GM19397 (cell line): Measurements from ENCODE around the gene ANKRD55.
A peak's percentile ranks its signal among the peaks of the same experiment; 100 is the strongest.
"Not testable (repeated sequence)": the region's sequence is repeated elsewhere in the genome, so short reads cannot be mapped to it uniquely, and the experiment has no call there.

Experiments
- ATAC-seq: cut with Tn5 transposase; IDR thresholded peaks from one replicate; pipeline ENCODE4 v1.9.1; 2021; ENCODE audit warnings: mild to moderate bottlenecking, moderate library complexity; ENCODE audit not compliant: unreplicated experiment

ANKRD55 gene

GRCh38 chr5:56083286-56083854 is 149.8 kb downstream of the ANKRD55 start:
- no peak for ATAC-seq

- ATAC-seq: peak; percentile 43
These were observed 152.0 kb downstream of the ANKRD55 start for GRCh38 chr5:56081053-56081642.

DNA sequence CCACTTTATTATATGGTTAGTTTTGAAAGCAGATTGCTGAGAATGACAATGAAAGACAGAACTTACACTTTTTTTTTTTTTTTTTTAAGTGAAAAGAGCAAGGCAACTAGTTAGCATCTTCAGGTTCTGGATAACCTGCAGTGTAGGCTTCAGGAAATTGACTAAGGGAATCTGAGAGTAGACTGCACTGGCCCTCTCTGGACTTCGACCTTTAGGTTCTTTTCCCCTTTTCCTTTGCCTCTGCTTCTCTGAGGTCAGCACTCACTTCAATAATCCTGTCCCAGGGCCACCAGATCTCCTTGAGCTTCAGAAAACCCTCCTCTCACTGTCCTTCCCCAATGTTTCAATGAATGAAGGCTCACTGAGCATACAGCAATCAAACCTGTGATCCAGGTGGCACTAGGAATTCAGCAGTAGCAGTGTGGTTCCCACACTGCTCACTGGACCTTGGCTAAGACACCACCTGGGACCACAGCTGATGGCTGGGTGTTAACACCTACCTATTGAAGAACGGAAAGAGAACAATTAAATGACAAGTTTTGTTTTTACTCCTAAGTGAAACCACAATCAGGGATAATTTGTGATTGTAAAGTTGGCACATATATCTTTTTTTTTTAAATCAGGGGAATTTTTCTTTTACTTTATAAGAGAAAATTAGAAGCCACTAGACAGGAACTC is 152.6 kb downstream of the ANKRD55 start:
- ATAC-seq: peak; percentile 72

DNA sequence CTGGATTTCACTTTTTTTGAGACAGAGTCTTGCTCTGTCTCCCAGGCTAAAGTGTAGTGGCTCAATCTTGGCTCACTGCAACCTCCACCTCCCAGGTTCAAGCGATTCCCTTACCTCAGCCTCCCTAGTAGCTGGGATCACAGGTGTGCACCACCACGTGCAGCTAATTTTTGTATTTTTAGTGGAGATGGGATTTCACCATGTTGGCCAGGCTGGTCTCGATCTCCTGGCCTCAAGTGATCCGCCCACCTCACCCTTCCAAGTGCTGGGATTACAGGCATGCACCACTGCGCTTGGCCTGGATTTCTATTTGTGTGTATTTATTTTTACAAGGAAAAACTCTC is 154.0 kb downstream of the ANKRD55 start:
- not testable (repeated sequence) for ATAC-seq

GRCh38 chr5:56078278-56079156 is 154.6 kb downstream of the ANKRD55 start:
- ATAC-seq: no peak

- no peak for ATAC-seq
These were observed 155.3 kb downstream of the ANKRD55 start for GRCh38 chr5:56077796-56078233.

GRCh38 chr5:56076486-56076885 is 156.6 kb downstream of the ANKRD55 start:
- ATAC-seq: no peak

DNA sequence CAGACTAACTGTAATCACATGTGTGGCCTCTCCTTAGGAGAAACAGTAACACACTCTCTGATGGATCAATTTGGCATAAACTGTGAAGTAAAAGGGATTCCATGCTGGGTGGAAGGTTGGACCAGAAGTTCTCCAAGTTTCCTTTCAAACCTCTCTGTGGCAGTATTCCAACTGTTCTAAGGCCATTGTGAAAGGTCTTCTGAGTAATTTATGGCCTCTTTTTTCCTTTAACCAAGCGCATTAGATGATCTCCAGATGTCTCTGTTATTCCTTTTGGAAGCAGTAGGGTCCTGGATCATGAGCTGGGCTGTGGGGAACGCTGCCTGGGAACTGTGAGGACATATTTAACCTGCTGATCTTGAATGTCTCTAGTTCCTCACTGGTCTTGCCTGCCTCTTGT is 157.8 kb downstream of the ANKRD55 start:
- ATAC-seq: no peak

GRCh38 chr5:56072863-56073766 is 160.0 kb downstream of the ANKRD55 start:
- no peak for ATAC-seq

DNA sequence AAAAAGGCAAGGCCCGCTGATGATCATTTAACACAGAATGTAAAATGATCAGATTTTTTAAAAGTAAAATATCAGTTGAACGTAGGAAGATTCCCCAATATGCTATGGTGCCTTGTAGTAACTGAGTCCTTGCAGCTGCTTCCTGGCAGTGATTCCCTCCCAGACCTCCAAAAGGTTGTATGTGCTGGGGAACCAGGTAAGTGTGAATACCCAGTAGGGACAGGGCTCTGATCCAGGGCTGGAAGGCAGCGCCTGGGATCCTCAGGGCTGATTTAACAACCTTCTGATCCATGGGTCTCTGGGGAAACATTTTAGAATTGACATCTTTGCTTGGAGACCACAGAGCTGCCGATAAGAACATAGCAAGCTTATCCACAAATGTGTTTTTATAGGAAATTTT is 161.7 kb downstream of the ANKRD55 start:
- no peak for ATAC-seq

DNA sequence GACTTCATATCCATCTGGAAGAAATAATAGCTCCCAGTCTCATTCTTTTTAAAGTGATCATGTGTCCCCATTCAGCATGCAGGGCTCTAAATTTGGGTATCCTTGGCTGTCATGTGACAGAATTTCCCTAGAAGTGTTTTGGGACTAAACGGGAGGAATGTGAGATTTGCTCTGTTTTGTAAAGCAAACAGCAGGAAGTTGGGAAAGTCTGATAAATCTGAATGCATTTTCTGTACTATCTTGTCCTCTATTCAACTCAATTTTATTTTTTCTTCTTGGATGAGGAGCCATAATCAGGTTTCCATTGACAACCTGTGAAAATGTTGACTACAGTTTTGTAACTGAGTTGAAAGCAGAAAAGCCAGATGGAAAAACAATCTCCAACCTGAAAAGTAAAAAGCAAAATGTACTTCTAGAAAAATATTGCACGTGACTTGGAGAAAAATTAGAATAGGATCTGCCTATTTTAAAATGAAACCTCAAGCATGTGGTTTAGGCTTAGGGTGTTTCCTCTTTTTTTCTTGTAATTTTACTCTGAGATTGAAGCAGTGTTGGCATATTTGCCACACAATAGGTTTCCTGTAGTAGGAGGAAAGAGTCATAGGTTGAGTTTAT is 162.2 kb downstream of the ANKRD55 start:
- ATAC-seq: no peak

GRCh38 chr5:56069652-56070226 is 163.4 kb downstream of the ANKRD55 start:
- ATAC-seq: no peak

DNA sequence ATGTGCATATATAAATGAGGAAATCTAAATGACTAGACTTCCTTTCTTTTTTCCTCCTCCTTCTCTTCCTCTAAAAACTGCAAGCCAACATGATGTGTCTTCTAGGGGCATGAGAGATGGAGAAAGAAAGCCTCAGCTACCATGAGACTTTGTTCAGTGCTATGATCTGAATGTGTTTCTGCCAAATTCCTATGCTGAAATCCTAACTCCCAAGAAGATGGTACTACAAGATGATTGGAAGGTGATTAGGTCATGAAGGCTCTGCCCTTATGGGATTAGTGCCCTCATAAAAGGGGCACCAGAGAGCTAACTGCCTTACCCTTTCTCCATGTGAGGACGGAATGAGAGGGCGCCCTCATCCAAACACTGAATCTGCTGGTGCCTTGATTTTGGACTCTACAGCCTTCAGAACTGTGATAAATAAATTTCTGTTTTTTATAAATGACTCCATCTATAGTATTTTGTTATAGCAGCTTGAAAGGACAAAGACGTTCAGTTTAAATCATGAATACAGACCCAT is 166.1 kb downstream of the ANKRD55 start:
- ATAC-seq: no peak

DNA sequence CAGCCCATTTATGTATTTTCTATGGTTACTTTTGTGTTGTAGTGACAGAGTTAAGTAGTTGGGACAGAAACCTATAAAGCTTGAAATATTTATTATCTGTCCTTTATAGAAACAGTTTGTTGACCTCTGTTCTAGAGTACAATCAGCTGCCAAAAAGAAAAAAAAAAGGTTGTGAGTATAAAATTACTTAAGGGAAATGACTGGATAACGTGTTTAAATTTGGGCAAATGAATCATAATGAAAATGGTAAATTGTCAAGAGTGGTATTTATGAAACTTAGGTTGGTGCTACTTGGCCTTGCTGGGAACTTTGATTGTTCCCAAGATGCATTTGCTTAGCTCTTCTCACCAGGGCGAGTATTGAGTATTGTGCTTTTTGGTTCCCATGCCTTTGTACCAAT is 168.1 kb downstream of the ANKRD55 start:
- no peak for ATAC-seq

DNA sequence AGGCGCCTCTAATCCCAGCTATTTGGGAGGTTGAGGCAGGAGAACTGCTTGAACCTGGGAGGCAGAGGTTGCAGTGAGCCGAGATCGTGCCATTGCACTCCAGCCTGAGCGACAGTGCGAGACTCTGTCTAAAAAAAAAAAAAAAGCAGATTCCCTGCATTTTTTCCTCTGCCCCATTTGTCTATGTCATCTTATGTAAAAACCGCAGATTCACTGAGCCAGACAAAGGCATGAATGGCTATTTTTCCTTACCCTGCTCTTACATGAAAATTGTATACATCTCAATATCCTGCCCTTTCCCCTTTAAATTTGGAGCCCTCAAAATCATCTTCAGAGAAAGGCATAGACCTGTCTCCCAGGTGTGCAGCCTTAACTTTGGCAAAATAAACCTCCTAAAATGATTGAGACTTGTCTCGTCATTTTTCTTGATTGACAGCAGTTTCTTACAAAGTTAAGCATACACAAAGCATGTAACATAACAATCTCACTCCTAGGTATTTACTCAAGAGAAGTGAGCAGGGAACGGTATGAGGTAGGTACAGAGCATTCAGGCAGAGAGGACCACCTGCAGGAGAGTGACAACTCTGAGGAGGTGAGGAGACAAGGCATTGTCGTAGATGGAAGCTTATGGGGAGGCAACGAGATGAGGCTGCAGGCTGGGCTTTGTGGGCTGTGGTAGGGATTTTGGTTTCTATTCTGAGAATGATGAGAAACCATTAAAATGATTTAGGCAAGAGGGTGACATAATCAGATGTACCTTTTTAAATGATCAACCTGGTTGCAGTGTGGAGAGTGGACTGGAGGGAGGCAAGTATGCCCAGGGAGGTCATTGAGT is 172.6 kb downstream of the ANKRD55 start:
- ATAC-seq: no peak

DNA sequence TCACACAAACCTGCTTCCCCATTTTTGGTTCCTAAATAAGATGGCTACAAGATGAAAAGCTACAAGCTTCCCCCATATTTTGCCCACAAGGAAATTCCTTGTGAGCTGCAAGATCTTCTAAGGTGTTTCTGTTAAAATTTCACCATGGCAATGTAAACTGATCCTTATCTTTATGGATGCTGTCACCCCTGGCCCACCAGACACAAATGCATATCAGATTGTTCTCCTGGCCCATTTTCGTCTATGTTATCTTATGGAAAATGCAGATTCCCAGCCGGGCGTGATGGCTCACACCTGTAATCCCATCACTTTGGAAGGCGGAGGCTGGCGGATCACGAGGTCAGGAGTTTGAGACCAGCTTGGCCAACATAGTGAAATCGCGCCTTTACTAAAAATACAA is 173.3 kb downstream of the ANKRD55 start:
- no peak for ATAC-seq

DNA sequence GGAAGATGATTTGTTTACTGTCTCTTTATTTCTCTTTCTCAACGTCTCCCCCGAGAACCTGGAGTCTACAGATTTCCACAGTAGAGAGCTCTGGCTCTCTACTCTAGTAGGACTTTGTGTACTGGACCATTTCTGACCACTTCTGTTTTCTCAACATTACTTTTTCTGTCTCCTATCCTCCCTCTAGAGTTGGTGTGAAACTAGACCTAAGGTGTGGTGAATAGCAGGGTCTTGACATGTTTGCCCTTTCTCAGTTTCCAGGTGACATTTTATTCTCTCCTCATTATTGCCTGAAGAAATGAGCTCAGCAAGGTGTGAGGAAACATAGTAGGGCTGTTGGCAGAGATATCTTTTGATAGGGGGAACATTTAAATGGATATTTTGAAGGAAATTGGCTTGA is 176.3 kb downstream of the ANKRD55 start:
- peak; percentile 53 for ATAC-seq

DNA sequence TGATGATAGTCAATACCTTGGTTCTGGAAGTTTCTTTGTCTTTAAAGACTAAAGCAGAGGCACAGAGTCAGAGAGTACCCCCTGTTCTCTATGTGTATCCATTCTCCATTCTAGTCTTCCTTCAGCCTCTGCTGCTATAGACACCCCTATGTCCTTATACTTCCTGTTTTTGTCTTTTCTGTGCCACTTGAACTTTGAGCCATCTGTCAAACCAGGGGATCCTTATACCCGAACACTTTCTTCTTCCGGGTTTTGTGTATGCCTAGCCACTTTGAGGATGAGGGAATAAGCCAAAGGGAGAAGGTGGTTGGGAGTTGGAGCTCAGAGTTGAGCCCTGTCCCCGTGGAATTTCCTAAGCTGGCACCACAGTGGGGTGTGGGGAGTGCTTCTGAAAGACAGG is 177.3 kb downstream of the ANKRD55 start:
- ATAC-seq: no peak

DNA sequence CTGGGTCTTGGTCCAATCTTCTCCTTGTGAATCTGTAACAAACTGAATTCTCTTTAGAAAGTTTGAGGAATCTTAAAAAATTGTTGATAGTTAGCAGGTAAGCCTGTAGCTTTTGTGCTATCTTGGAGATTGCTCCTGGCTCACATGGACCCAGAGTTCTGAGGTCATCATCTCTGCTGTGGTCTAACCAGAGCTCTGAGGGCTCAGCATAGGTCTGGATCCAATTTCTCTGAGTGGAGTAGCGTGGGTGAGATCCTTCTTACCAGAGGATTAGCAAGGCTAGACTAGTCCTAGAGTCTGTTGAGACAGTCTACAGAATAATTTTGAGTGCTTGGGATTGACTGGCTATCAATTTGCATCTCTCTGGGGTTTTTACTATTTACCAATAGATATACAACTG is 177.8 kb downstream of the ANKRD55 start:
- no peak for ATAC-seq
